Right renal pelvis (tissue), 4 donors: ENCODE results near the gene SELL. TPM values are rescaled to one million over a fixed set of nuclear protein-coding genes. Genes with fewer than 3 reads are reported as not detected.
"Not testable (repeated sequence)": the region's sequence is repeated elsewhere in the genome, so short reads cannot be mapped to it uniquely, and the experiment has no call there.

Experiments
- DNase-seq, 4 donors: peaks; one replicate each; pipeline ENCODE4 v3.0.0-alpha.2; 2013; ENCODE audit warnings: low read depth in 4 of 4, low spot score in 3 of 4, missing footprints in 1 of 4
- polyA plus RNA-seq, 4 donors: library from polyadenylated mRNA; unstranded; fragments of 120-200 nt; gene quantifications; one replicate each; pipeline ENCODE4 v1.2.1, GENCODE V29; 2013; ENCODE audit not compliant: insufficient read length in 4 of 4

SELL gene
- 1 to 10 TPM; 1.9 to 4.0 (median 2.7) TPM for polyA plus RNA-seq

GRCh38 chr1:169711469-169712308, at the start of gene SELL:
TSS of gene SELL (minus strand) at chr1:169711620. CDS start at chr1:169711498, 122 bp downstream.
- peak; percentile 23 to 40 (median 26) for DNase-seq

DNA sequence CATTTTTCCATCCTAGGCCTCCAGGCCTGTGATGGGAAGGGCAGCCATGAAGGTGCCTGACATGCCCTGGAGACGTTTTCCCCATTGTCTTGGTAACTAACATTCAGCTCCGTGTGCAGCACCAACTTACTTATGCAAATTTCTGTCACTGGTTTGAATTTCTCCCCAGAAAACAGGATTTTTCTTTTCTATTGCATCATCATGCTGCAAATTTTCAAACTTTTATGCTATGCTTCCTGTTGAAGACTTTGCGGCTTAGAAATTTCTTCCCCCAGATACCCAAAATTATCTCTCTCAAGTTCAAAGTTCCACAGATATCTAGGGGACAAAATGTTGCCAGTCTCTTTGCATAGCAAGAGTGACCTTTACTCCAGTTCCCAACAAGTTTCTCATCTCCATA, 47.6 kb upstream of the SELL start:
- no peak for DNase-seq

GRCh38 chr1:169753549-169753948, 42.1 kb upstream of the SELL start:
- no peak for DNase-seq

- DNase-seq: no peak
Measured at GRCh38 chr1:169750041-169750440, 38.6 kb upstream of the SELL start.

- DNase-seq: no peak
Measured at GRCh38 chr1:169746550-169746949, 35.1 kb upstream of the SELL start.

DNA sequence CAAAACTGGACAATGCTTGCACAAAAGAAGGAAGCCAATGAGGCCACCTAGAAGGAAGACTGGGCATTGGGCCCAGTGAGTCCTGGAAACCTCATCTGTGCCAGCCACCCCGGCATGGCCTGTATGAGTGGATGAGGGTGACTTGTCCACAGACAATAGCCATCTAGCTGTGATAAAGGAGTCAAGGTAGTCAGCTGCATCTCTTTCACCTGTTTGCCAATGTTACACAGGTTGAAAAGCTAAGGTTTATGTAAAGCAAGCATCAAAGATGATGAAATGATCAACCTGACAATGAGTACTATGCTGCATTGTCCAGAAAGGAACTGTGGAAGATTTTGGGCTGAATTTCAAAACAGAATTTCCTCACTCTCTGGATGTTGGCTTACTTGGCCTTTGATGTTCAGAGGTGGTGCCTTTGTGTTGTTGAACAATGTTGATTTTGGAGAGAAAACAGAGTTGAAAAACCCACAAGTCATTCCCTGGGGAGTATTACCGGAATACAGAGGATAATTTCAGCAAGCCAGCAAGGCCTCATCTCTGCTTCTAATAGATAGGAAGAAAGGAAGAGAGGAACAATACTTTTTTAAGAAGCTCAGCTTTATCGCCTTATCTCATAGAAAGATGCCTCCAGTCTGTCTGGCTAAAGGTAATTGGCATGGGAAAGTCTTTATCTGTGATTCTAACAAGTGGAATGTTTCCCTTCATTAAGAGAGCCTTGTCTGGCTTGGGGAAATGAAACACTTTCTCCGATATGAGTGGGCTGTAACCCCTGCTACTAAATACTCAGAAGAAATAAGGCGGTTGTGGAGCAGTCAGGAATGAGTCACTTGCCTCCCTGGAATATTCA, 33.8 kb upstream of the SELL start:
- no peak for DNase-seq

GRCh38 chr1:169741666-169742394, 30.4 kb upstream of the SELL start:
- no peak for DNase-seq

- no peak for DNase-seq
Measured at GRCh38 chr1:169739980-169740379, 28.6 kb upstream of the SELL start.

GRCh38 chr1:169733924-169734323, 22.5 kb upstream of the SELL start, which contains the start of gene SELE:
TSS of gene SELE (minus strand) at chr1:169734079. CDS start at chr1:169733612, 467 bp downstream.
- no peak for DNase-seq

DNA sequence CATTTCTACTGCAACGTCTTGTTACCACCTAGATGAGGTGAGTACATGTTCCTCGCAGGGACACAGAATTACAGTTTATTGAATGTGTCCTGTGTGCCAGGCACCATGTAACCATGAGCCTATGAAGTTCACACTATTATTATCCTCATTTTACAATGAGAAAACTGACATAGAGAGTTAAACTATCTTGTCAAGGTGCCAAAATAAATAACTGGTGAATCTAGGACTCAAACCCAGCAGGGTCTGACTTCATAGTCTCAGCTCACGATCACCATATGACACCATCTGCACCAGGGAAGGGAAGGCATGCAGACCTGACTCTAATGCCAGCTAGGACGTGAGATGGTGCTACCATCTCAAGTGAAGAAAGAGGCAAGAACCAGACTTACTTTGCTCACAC, 20.0 kb upstream of the SELL start:
- DNase-seq: no peak

DNA sequence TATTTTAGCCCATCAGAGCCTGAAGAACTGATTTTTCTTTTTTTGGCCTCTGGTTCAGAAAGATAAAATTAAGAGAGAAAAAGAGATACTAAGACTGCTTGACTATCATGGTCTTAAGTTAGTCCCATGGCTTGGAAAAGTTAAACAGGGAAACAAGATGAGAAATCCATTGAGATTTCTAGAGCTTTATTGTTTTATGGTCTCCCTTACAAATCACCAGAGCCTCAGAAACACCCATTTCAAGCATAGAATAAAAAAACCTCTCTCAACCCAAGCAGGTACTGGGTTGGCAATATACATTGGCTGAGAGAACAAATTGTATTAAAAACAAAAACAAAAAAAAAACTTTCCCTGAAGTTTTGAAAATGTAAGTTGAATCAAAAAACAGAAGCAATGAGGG, 18.6 kb upstream of the SELL start:
- DNase-seq: no peak

DNA sequence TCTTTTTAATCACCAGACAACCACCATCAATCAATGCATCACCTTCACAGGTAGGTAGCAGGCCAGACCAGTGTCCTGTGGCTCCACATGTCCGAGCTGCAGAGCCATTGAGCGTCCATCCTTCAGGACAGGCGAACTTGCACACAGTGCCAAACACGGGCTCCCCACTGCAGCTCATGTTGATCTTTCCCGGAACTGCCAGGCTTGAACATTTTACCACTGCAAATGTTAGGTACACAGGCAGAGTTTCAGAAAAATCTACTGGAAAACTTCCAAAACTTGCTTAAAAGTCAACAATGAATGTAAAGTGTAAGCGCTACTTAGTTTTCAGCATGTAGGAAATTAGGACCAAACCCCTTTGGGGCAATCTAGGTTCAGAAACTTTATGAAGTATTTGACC, 15.9 kb upstream of the SELL start:
- no peak for DNase-seq

DNA sequence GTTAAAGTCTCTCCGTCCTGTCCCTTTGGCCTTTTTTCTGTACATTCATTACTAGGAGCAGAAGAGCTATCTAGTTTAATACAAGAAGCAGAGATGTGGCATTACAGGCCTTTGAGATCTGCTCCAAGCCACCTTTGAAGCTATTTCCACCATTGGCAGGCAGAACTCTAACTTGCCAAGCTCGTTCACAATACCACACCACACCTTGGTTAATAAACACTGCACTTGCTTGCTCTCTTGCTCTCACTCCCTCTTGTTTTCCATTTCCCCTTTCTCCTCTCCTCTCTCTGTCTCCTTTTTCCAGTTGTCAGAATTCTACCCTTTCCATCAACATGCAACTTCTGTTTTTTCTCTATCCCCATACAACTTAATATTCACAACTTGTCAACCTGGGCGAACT, 15.4 kb upstream of the SELL start:
- no peak for DNase-seq

GRCh38 chr1:169725930-169726329, 14.5 kb upstream of the SELL start:
- DNase-seq: no peak

DNA sequence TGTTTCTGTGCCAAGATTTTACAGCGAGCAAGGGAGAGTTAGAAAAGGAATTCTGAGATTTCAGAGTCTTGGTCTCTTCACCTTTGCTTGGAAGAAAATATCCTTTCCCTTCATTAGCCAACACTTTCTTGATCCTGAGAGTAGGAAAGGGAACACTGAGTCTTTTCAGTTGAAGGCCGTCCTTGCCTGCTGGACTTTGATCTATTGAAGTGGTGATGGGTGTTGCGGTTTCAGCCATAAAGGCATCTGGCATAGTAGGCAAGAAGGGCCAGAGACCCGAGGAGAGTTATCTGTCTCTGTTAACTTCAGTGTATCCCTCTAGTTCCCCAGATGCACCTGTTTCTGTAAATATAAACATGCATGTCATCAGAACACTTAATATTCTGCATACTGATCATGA, 12.7 kb upstream of the SELL start:
- DNase-seq: no peak

DNA sequence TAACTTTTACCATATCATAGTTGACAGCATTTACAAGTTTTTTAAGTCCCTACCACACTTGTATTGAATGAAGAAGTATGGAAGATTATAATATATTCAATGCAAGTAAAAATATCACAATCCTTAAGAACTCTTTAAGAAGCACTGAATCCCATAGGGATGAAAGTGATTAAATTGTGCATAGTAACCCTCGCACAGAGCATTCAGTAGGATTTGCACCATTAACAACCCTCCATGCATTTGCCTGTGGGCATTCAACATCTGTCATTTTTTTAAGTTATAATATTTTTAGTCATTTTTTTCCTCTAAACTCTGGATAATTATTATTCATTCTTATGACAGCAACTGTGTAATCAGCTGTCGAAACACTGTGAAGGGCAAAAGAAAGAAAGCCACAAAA, 12.3 kb upstream of the SELL start:
- DNase-seq: no peak

DNA sequence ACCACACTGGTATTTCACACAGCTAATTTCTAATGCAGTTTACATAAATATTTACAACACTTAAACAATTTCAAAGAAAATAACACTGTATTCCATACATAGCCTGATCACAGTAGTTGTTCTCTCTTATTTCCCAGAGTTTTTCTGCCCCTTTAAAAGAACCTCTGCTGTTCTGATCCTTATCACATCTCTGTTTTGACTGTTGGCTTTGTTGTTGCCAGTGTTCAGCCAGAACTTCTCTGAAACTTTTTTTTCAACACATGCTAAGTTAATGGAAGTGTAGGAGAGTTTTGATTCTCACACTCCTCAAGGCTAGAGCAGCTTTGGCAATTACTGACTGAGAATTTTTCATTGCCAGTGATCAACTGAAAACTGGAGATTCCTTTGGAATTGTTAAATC, 11.4 kb upstream of the SELL start:
- no peak for DNase-seq

- DNase-seq: not testable (repeated sequence)
Measured at GRCh38 chr1:169715100-169715499, 3.7 kb upstream of the SELL start.

DNA sequence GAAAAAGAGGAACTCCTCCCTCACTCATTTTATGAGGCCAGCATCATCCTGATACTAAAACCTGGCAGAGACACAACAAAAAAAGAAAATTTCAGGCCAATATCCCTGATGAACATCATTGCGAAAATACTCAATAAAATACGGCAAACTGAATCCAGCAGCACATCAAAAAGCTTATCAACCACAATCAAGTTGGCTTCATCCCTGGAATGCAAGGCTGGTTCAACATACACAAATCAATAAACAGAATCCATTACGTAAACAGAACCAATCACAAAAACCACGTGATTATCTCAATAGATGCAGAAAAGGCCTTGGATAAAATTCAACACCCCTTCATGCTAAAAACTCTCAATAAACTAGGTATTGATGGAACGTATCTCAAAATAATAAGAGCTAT, 1.7 kb upstream of the SELL start:
- DNase-seq: not testable (repeated sequence)

DNA sequence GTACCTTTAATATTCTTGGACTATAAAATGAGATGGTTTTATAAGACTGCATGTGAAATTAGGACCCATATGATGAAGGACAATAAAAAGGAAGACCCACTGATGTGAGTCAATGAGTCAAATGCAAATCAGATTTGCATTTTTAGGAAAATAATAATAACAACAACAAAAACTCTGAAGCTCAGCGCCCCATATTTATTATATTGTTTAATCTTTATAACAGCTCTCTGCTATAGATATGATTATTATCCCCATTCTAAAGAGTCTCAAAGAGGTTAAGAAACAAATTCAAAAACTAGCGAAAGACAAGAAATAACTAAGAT, 850 bp upstream of the SELL start:
- no peak for DNase-seq

DNA sequence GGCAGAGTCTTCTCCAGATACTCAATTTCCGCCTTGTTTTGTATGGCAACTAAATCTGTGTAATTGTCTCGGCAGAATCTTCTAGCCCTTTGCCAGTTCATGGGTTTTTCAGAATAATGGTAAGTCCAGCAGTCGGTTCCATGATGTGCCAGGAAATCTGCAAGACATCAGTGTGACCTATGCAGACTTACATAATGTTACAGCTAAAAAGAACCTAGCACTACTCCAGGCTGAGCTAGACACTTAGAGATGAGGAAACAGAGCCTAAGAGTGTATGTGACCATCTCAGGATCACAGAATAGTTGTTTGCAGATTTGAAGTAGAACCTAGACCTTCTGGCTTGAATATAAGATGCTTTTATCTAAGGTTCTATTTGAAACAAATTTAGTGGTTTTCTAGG, 2.8 kb downstream of the SELL start:
- no peak for DNase-seq
